CD4-positive, alpha-beta memory T cell (primary cell): ENCODE measurements around the gene FLRT3. TPM values are rescaled to one million over a fixed set of nuclear protein-coding genes. Genes with fewer than 3 reads are reported as not detected.

ENCODE experiments used
- CTCF ChIA-PET: fragments of 350-600 bp; sonication (Branson Sonifier 250); formaldehyde crosslinking; loops from one replicate; lab custom pipeline; 2021; ENCODE audit warnings: inconsistent platforms; ENCODE audit not compliant: partially characterized antibody; lab: Charles Lee
- POLR2A ChIA-PET: fragments of 350-600 bp; sonication (Branson Sonifier 250); formaldehyde crosslinking; loops from one replicate; lab custom pipeline; 2021; ENCODE audit not compliant: partially characterized antibody; lab: Charles Lee
- DNase-seq, 5 donors: peaks; one replicate each; pipeline versions ENCODE4 v3.0.0 to v3.0.0-alpha.2; 2020 to 2022; ENCODE audit warnings: mixed read lengths in 1 of 5
- H3K27ac ChIP-seq: one replicate; pipeline ENCODE4 v1.7.0; 2013; ENCODE audit warnings: low read depth, low read length
- H3K27me3 ChIP-seq: 2 replicates; pipeline ENCODE4 v1.7.0; 2013; ENCODE audit warnings: mild to moderate bottlenecking, low read length, moderate library complexity; ENCODE audit not compliant: insufficient read depth
- H3K36me3 ChIP-seq: 2 replicates; pipeline ENCODE4 v1.7.0; 2013; ENCODE audit warnings: mild to moderate bottlenecking, low read length, moderate library complexity; ENCODE audit not compliant: insufficient read depth
- H3K4me1 ChIP-seq: 2 replicates; pipeline ENCODE4 v1.7.0; 2013; ENCODE audit warnings: mild to moderate bottlenecking, low read length, moderate library complexity; ENCODE audit not compliant: insufficient read depth
- H3K4me3 ChIP-seq, 2 donors: one replicate each; pipeline ENCODE4 v1.7.0; 2013; ENCODE audit warnings: low read length in 2 of 2, mild to moderate bottlenecking in 1 of 2
- H3K9me3 ChIP-seq, 2 donors: one replicate each; pipeline ENCODE4 v1.7.0; 2013; ENCODE audit warnings: low read length in 2 of 2, control low read depth in 1 of 2; ENCODE audit not compliant: control insufficient read depth in 1 of 2
- H3K27ac Mint-ChIP-seq, 7 donors: one replicate each; pipeline ENCODE4 v1.8.0; 2020 to 2021; ENCODE audit warnings: mixed read lengths in 7 of 7, mild to moderate bottlenecking in 6 of 7, inconsistent platforms in 3 of 7, moderate library complexity in 3 of 7
- H3K27me3 Mint-ChIP-seq, 2 donors: one replicate each; pipeline ENCODE4 v1.8.0; 2020 to 2021; ENCODE audit warnings: mixed read lengths in 2 of 2
- H3K36me3 Mint-ChIP-seq, 2 donors: one replicate each; pipeline ENCODE4 v1.8.0; 2020 to 2021; ENCODE audit warnings: mixed read lengths in 2 of 2, inconsistent platforms in 1 of 2, mild to moderate bottlenecking in 1 of 2
- H3K4me1 Mint-ChIP-seq, 4 donors: one replicate each; pipeline ENCODE4 v1.8.0; 2020 to 2021; ENCODE audit warnings: mixed read lengths in 4 of 4, mild to moderate bottlenecking in 1 of 4
- H3K4me3 Mint-ChIP-seq, 8 donors: one replicate each; pipeline ENCODE4 v1.8.0; 2020 to 2021; ENCODE audit warnings: mixed read lengths in 8 of 8, mild to moderate bottlenecking in 7 of 8, moderate library complexity in 6 of 8, inconsistent platforms in 3 of 8
- H3K9me3 Mint-ChIP-seq, 8 donors: one replicate each; pipeline ENCODE4 v1.8.0; 2020 to 2021; ENCODE audit warnings: mixed read lengths in 8 of 8, mild to moderate bottlenecking in 5 of 8, inconsistent platforms in 3 of 8, moderate library complexity in 1 of 8
- intact Hi-C: fragments of 100-400 bp; cut with micrococcal nuclease; formaldehyde crosslinking; loops from one replicate; pipeline ENCODE4 v1.15.1; 2023
- polyA plus RNA-seq, 2 donors: library from polyadenylated mRNA; unstranded; fragments of 300-500 nt; fragmentation: Illumina TruSeq; gene quantifications; one replicate each; pipeline ENCODE4 v1.2.3, GENCODE V29; 2021
- total RNA-seq, 2 experiments: library from RNA; stranded (reverse); gene quantifications; one replicate each; pipeline ENCODE4 v1.2.3, GENCODE V29; 2021

Gene FLRT3
- total and polyA plus RNA-seq, 4 experiments from 2014 or later, result not detected

DNA sequence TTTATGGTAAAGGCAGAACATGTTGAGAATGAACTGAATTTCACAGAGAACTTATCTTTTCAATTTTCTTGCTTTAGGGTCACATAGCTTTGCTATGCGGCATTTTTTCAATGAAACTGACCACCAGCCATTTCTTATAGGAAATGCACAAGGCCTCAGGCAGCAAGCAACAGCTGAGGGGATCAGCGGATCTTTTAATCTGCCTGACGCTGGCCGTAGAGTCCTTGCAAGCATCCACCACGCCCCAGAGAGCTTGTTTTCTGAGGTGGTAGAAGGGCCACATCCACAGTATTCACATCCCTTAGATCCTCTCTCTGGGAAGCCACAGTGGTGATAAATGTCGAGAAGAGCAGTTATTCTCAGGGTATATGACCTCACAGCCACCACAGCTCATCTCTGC is 34.3 kb downstream of the FLRT3 start:
- CTCF ChIA-PET, result no interaction called here
- Mint-ChIP-seq H3K36me3 (no peaks in the 10 kb centered on the region), H3K4me3 (no peak overlapping the region), H3K9me3 (peaks cover 2 to 26% (median 13%) of the 10 kb centered on the region in 8 donors), H3K27me3 (peaks cover 0 to 1% of the 10 kb centered on the region in 2 donors), H3K4me1 (no peaks in the 10 kb centered on the region), H3K27ac (no peak overlapping the region)
- intact Hi-C loops, result no loop called here
- POLR2A ChIA-PET, result no interaction called here
- Histone ChIP-seq H3K4me1 (no peaks in the 10 kb centered on the region), H3K9me3 (no peaks in the 10 kb centered on the region), H3K4me3 (no peak overlapping the region), H3K27ac (no peak overlapping the region), H3K27me3 (no peaks in the 10 kb centered on the region), H3K36me3 (no peaks in the 10 kb centered on the region)
- DNase-seq, result no peak

DNA sequence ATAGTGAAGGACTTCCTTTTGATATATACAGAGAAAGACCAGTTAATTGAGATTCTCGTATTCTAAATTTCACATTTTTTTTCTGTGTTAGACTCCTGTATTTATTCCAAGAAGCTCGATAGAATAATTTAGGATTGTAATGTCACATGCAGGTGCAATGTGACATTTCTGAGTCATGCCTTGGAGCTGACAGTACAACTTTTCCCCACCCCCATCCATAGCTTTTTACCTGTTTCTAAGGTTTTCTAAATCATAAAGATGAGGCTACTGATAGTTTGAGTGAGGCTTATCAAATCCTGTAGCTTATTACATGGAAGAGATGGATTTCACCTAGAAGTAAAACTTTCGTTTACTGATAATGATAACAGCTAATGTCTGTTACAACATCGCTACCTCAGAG is 37.6 kb downstream of the FLRT3 start:
- no peak overlapping the region for H3K4me3 Mint-ChIP-seq
- H3K9me3 ChIP-seq, result peaks cover 0 to 6% of the 10 kb centered on the region in 2 donors
- no peaks in the 10 kb centered on the region for H3K36me3 Mint-ChIP-seq
- H3K27me3 ChIP-seq, result no peaks in the 10 kb centered on the region
- no peak for DNase-seq
- POLR2A ChIA-PET, result no interaction called here
- H3K4me1 Mint-ChIP-seq, result no peaks in the 10 kb centered on the region
- no peak overlapping the region for H3K27ac Mint-ChIP-seq
- CTCF ChIA-PET, result no interaction called here
- H3K36me3 ChIP-seq, result no peaks in the 10 kb centered on the region
- H3K4me3 ChIP-seq, result no peak overlapping the region
- intact Hi-C loops, result no loop called here
- no peaks in the 10 kb centered on the region for H3K27me3 Mint-ChIP-seq
- H3K4me1 ChIP-seq, result no peaks in the 10 kb centered on the region
- peaks cover 3 to 28% (median 11%) of the 10 kb centered on the region in 8 donors for H3K9me3 Mint-ChIP-seq
- H3K27ac ChIP-seq, result no peak overlapping the region

DNA sequence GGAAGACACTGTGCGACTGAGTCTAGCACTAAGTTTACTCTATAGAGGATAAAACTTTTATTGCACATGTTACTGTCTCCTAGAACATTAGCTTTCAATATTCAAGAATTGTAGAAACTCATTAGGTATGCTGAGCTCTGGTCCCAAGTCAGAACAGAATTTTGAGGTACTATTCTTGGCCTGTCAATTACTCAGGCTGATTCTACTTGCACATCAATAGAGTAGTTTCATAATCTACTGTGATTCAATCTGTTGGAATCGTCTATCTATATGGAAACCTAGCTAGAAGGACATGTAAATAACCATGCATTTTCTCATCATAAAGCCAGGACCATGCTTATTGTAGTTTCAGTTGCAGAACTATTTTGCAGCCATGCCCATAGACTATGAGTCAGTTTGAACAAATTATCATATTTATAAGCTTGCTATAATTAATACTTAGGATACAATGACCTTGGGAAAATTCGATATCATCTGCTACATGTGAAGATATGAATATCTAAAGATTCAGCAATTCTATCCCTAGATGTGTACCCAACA is 41.6 kb downstream of the FLRT3 start:
- Mint-ChIP-seq H3K36me3 (no peaks in the 10 kb centered on the region), H3K9me3 (peaks cover 2 to 12% (median 7%) of the 10 kb centered on the region in 8 donors), H3K27ac (no peak overlapping the region), H3K4me3 (no peak overlapping the region), H3K27me3 (no peaks in the 10 kb centered on the region), H3K4me1 (no peaks in the 10 kb centered on the region)
- intact Hi-C loops, result no loop called here
- H3K9me3 ChIP-seq, result peaks cover 0 to 6% of the 10 kb centered on the region in 2 donors
- no peaks in the 10 kb centered on the region for H3K36me3 ChIP-seq
- H3K27me3 ChIP-seq, result no peaks in the 10 kb centered on the region
- H3K4me3 ChIP-seq, result no peak overlapping the region
- H3K27ac ChIP-seq, result no peak overlapping the region
- CTCF ChIA-PET, result no interaction called here
- no peaks in the 10 kb centered on the region for H3K4me1 ChIP-seq
- POLR2A ChIA-PET, result no interaction called here
- DNase-seq, result no peak

DNA sequence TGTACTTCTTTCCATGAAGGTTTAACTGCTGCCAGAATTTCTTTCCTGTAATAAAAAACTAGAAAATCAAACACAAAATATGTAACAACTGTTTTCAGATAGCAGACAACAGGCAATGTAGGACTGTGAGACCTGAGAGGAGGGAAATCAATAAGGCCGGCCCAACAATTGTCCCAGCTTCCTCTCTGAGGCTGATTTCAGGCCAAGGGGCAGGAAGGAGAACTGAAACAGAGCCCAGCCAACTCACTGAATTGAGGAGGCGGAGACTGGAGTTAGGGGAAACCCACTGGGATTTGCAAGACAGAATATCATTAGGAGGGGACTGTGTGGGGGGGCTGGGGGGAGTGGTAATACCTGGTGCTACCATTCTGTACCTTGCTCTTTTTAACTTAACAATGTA is 42.2 kb downstream of the FLRT3 start:
- Mint-ChIP-seq H3K4me1 (no peaks in the 10 kb centered on the region), H3K27ac (no peak overlapping the region), H3K27me3 (no peaks in the 10 kb centered on the region), H3K4me3 (no peak overlapping the region), H3K9me3 (peaks cover 2 to 12% (median 6%) of the 10 kb centered on the region in 8 donors), H3K36me3 (no peaks in the 10 kb centered on the region)
- intact Hi-C loops, result no loop called here
- no peaks in the 10 kb centered on the region for H3K27me3 ChIP-seq
- DNase-seq, result no peak
- H3K9me3 ChIP-seq, result peaks cover 0 to 6% of the 10 kb centered on the region in 2 donors
- no peaks in the 10 kb centered on the region for H3K36me3 ChIP-seq
- CTCF ChIA-PET, result no interaction called here
- H3K4me1 ChIP-seq, result no peaks in the 10 kb centered on the region
- H3K4me3 ChIP-seq, result no peak overlapping the region
- POLR2A ChIA-PET, result no interaction called here
- H3K27ac ChIP-seq, result no peak overlapping the region

DNA sequence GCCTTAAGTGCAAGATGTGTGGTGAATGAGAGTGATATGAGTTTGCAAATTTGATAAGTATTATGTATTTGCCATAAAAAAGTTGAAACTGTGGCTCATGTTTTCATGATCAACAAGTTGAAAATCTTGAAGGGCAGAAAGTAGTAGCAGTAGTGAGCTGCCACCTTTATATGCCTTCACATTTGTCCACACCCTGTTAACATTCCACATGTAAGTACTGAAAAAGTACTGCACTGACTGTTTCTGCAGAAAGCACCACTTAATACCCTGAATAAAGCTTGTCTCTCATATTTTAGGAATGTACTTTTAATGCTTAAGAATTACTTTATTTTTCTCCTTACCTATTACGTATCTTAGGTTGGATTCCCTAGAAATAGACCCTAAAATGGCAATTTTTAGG is 45.9 kb downstream of the FLRT3 start:
- Mint-ChIP-seq H3K27me3 (no peaks in the 10 kb centered on the region), H3K27ac (no peak overlapping the region), H3K9me3 (peaks cover 0 to 13% (median 7%) of the 10 kb centered on the region in 8 donors), H3K36me3 (no peaks in the 10 kb centered on the region), H3K4me3 (no peak overlapping the region), H3K4me1 (no peaks in the 10 kb centered on the region)
- H3K27ac ChIP-seq, result no peak overlapping the region
- no peaks in the 10 kb centered on the region for H3K27me3 ChIP-seq
- no peaks in the 10 kb centered on the region for H3K36me3 ChIP-seq
- CTCF ChIA-PET, result no interaction called here
- H3K9me3 ChIP-seq, result no peaks in the 10 kb centered on the region
- H3K4me3 ChIP-seq, result no peak overlapping the region
- intact Hi-C loops, result no loop called here
- POLR2A ChIA-PET, result no interaction called here
- H3K4me1 ChIP-seq, result no peaks in the 10 kb centered on the region
- no peak for DNase-seq

DNA sequence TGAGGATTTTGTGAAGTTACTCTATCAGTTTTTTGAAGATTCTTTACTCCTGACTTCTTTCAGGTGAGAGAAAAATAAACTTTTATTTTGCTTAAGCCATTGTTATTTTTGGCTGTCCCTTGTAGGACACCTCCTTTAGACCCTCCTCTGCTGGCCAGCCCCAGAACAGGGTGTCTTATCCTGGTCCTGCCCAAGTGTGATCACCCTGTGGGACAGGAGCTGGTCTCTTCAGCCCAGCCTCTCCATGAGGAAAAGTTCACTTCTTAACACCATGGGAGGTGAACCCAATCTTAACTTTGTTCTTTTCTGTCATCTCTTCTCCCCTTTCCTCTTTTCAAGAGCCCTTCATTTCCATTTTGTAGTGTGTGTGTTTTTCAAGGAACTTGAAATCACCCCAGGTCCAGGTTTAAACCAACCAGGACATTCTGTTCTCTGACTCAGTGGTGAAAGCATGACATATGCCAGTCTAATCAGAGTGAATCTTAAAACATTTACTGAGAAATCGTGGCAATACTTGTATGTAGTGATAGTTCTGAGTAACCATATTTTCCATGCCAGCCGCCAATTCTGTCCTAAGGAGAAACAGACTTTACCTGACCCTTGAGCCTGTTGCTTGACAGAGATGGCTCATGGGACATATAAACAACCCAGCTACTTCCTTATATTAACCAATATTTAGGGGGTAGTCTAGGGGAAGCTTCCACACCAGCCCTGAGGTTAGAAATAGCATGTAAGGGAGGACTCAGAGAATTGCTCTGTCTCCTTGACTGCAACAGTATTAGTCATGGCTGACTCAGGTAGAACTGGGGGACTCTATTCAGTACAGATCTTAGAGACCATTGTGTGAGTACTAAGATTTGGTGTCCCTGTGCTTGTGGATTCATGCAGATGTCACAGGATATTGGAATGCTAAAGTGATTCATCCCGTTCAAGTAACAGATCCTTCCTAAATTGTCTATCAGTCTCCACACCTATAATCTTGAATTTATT is 48.8 kb downstream of the FLRT3 start:
- POLR2A ChIA-PET, result no interaction called here
- peaks cover 0 to 13% (median 5%) of the 10 kb centered on the region in 8 donors for H3K9me3 Mint-ChIP-seq
- no peaks in the 10 kb centered on the region for H3K4me1 ChIP-seq
- H3K27ac Mint-ChIP-seq, result no peak overlapping the region
- H3K36me3 ChIP-seq, result no peaks in the 10 kb centered on the region
- no peak for DNase-seq
- intact Hi-C loops, result no loop called here
- H3K27me3 ChIP-seq, result no peaks in the 10 kb centered on the region
- H3K4me3 ChIP-seq, result no peak overlapping the region
- H3K27ac ChIP-seq, result no peak overlapping the region
- H3K36me3 Mint-ChIP-seq, result no peaks in the 10 kb centered on the region
- H3K4me1 Mint-ChIP-seq, result no peaks in the 10 kb centered on the region
- no peaks in the 10 kb centered on the region for H3K9me3 ChIP-seq
- no peak overlapping the region for H3K4me3 Mint-ChIP-seq
- H3K27me3 Mint-ChIP-seq, result no peaks in the 10 kb centered on the region
- CTCF ChIA-PET, result no interaction called here

DNA sequence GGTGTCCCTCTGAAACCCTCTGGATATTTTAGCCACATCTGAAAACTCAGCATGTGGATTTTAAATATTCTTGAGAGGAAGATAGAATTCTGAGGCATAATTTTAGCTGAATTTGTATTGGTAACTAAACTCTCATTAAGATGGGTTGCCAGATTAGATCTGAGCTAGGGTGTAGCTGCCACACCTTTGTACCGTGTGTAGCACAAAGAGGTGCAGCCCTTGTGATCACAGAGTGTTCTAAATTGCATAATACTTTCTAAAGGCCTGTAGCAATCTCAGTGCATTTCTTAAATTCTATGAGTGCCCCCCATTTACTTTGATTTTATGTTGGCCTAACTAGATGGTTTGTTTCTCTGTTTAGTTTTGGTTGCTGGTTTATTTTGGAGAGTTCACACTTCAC is 53.0 kb downstream of the FLRT3 start:
- Mint-ChIP-seq H3K4me3 (no peak overlapping the region), H3K27ac (no peak overlapping the region), H3K27me3 (no peaks in the 10 kb centered on the region), H3K9me3 (peaks cover 0 to 22% (median 9%) of the 10 kb centered on the region in 8 donors), H3K4me1 (no peaks in the 10 kb centered on the region), H3K36me3 (no peaks in the 10 kb centered on the region)
- H3K4me1 ChIP-seq, result no peaks in the 10 kb centered on the region
- intact Hi-C loops, result no loop called here
- H3K27me3 ChIP-seq, result no peaks in the 10 kb centered on the region
- CTCF ChIA-PET, result no interaction called here
- H3K9me3 ChIP-seq, result no peaks in the 10 kb centered on the region
- POLR2A ChIA-PET, result no interaction called here
- no peak for DNase-seq
- no peaks in the 10 kb centered on the region for H3K36me3 ChIP-seq
- no peak overlapping the region for H3K27ac ChIP-seq
- no peak overlapping the region for H3K4me3 ChIP-seq
